HG03097 (cell line): ENCODE results near the gene SDCCAG8.

ENCODE experiments used
- ATAC-seq: cut with Tn5 transposase; IDR thresholded peaks from one replicate; pipeline ENCODE4 v1.9.1; 2021; ENCODE audit not compliant: unreplicated experiment, low FRiP score

The SDCCAG8 gene

DNA sequence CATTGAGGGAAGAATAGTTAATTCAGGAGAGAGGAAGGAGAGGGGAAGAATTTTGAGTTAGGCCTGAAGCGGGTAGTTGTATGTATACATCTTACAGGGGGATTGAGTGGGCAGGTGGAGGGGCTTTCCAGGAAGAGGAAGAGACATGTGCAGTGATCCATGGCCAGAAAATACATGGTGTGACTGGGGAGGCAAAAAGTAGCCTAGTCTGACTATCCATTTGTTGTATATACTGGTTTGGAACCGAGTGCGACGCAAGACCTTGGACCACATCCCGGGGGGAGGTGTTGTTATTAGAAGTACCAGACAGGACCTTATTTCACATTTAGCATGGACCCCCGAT, 158.3 kb downstream of the SDCCAG8 start:
- ATAC-seq, result no peak

- no peak for ATAC-seq
These were observed 160.0 kb downstream of the SDCCAG8 start for GRCh38 chr1:243415663-243416408.

DNA sequence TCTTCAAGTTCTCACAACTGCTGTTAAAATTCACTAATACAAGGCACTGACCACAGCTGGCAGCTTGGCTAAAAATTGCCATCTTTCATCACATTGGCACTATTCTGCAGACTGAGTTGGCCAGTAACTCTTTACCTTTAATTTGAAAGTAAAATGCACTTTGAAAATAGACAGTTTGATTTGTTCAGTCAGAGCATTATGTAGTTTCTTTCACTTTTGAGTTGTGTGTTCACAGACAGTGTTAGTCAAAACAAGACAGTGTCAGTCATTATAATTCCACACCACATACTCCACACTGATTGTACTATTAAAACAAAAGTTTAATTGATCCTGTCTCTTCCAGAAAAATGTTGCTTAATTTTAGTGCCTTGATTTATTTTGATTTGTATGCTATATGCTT, 160.7 kb downstream of the SDCCAG8 start:
- peak; percentile 38 for ATAC-seq

GRCh38 chr1:243420016-243420945, 164.4 kb downstream of the SDCCAG8 start:
- no peak for ATAC-seq

DNA sequence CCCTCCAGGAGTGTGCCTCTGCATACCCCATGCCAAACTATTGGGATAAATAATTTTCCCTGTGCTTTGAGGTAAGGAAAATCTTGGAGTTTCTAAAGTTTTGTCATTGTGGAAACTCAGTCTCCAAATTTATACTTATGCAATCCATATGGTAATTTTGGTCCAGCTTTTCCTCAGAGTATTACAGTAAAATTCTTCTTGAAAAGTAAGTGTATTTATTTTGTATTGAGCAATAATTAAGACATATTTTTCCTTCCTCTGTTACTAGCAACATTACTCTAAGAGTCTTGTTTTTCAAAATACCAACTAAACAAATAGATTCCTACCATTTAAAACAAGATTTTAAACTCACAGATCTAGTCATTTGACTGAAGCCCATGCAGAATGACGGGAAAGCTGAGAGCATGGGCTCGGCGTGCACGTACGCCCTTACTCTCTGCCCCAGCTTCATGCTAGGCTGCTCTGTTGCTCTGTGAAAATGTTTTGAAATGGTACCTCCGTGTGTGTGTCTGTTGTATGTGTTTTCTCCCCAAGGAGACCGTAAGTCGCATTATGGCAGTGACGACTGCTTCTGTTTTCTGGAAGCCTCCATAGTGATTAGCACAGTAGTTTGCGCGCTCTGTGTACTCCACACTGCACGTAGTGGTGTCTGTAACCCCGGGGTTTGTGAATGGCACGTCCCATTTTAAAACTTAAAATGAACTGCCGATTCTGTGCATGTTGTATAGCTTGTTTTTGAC, 165.3 kb downstream of the SDCCAG8 start:
- ATAC-seq, result no peak

- ATAC-seq, result peak; percentile 83
These were observed 165.9 kb downstream of the SDCCAG8 start for GRCh38 chr1:243421784-243422183.

GRCh38 chr1:243422362-243422761, 166.5 kb downstream of the SDCCAG8 start:
- ATAC-seq, result no peak

DNA sequence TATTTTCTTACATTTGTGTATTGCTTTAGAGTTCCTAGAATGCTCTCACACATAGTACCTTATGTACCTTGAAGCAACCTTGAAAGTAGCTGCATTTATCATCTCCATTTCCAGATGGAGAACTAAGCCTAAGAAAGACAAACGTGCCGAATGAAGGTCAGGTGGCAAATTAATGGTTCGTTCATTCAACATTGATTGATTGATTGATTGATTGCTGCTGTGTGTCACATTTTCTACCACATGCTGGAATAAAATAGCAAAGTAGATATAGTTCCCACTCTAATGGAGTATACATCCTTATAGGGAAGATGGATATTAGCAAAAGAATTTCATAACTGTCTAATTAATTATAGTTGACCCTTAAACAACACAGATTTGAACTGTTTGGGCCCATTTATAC, 172.2 kb downstream of the SDCCAG8 start:
- ATAC-seq, result no peak

- no peak for ATAC-seq
These were observed 172.9 kb downstream of the SDCCAG8 start for GRCh38 chr1:243428617-243429342.

DNA sequence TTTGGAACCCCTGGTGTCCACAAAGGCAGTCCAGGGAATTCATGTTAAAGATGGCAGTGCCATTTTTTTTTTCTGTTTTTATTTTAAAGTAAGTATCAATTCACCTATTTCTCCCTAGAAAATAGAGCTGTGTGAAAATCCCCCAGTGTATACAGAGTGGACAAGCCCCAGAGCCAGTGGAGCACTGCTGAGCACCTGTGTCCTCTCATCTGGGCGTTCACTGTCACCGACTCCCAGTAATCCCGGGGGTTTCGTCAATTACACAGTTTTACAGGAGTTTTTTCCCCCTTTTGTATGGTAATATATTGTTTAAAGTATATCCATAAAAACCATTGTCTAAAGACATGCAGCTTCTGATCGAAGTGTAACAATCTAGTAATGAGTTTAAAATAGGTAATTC, 175.8 kb downstream of the SDCCAG8 start:
- ATAC-seq, result no peak

GRCh38 chr1:243432136-243432535, 176.3 kb downstream of the SDCCAG8 start:
- ATAC-seq, result no peak

DNA sequence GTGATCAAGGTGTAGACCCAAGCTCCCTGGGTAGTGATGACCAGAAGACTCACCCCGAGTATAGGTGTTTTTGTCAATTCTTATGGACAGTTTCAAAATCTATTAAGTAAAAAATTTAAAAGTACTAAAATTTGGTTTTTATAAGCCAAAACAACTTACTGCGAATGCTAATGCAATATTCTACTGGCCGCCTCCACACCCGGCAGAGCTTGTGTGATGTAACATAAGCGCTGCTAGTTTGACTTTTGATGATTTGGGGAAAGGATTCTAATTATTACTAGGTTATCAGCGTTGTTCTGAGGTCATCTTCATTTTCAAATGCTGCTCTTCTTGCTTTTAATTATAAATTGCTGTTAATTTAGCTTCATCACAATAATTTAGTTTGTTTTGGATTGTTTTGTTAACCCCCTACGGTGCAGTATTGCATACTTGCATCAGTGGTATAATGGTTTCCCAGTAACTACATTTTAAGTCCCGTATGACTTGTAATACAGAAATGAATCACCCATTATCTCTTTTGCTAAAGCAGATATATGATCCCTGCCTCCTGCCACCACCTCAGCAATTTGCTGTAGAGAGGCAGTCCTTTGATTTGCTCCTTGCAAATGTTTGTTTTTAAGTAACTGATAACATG, 178.0 kb downstream of the SDCCAG8 start:
- ATAC-seq, result no peak

GRCh38 chr1:243434594-243434993, 178.8 kb downstream of the SDCCAG8 start:
- no peak for ATAC-seq

- no peak for ATAC-seq
These were observed 180.0 kb downstream of the SDCCAG8 start for GRCh38 chr1:243435836-243436235.

GRCh38 chr1:243438146-243438545, 182.3 kb downstream of the SDCCAG8 start:
- no peak for ATAC-seq

DNA sequence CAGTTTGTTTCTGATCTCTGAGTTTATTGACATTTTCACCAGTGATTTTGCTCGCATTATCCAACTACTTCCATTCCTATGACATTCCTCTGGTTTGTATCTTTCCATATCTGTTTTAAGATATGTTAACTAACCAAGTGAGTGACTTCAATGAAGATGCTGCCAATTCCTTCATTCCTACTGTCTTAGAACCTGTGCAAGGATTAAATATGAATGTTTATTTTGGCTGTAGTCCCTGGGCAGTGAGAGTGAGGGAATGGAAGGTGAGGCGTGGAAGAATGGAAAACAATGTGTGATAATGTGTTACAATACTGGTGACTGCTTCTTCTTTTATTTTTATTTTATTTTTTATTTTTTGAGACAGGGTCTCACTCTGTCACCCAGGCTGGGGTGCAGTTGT, 183.0 kb downstream of the SDCCAG8 start:
- no peak for ATAC-seq

GRCh38 chr1:243440406-243440805, 184.6 kb downstream of the SDCCAG8 start:
- no peak for ATAC-seq

DNA sequence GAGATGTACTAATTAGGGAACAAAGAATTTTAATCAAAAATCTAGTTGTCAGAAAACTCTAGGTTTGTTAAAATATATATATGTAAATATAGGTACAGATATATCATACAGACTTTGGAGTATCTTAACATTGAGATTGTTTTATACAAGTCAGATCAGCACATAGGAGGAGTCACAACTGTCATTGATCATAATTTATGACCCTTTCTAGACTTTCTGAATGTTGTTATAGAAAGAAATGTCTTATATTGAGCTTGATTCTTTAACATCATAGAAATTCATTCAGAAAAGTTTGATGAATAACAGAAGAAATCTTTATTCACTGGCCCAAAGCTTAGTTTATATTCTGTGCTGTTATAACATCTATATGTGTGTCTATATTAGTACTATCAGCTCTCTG, 185.8 kb downstream of the SDCCAG8 start:
- ATAC-seq, result no peak

DNA sequence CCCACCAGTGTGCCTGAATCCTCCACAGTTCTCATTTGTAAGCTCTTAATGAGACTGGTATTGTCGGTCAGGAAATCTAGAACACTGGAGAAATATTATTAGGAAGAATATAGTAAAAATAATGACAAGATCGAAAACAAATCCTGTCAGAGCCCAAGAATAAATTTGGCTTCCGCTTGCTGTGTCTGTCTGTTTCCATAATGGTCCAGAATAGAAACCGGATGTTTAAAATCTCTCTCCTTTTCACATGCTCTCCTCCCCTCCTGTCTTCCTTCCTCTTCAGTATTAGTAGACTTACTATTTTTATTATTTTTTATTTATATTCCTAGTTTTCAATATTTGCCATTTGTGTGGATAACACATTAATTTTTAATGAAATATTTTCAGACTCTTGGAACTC, 187.7 kb downstream of the SDCCAG8 start:
- no peak for ATAC-seq

- no peak for ATAC-seq
These were observed 191.5 kb downstream of the SDCCAG8 start for GRCh38 chr1:243447347-243447746.
